NCI-H524 treated with DMSO at 0.1 percent for 48 hours (cell line): Measurements from ENCODE around the gene LRRC31.

Experiments
- DNase-seq: peaks from one replicate; lab custom pipeline; 2025; lab: John Stamatoyannopoulos, UW

Gene LRRC31

DNA sequence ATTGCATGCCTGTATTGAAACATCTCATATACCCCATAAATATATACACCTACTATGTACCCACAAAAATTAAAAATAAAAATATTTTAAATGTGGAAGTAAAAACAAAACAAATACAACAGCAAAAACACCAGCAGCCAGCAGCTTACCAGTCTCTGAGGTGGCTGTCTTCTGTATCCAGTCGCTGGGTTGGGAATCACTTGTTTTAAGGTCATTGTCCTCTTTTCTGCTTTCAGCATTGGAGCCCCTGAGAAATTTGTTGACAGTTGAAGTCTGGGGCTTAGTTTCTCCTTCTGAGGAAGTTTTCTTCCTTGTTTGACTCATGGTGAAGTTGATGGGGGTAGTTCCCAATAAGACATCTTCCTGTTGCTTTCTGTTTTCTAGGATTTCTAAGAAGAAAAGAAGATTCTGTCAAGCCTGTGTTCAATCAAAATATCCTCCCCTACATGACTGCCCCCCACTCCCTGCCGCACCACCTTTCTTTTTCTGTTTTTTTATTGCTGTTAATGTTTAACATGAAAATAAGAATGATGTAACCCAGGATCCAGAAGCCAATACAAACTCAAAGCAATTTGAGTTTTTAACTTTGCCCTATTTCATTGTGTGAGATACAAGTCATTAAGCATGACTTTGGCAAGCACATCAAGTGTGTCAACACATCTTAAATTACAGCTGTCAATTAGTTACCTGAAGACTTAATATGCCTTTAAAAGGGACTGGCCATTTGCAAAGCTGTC, at the start of gene LRRC31:
Gene LRRC31, minus strand, starts transcription at position 452 of the 737 bp plus-strand sequence. Its CDS starts 128 bp downstream, at position 324.
- DNase-seq, result no peak

DNA sequence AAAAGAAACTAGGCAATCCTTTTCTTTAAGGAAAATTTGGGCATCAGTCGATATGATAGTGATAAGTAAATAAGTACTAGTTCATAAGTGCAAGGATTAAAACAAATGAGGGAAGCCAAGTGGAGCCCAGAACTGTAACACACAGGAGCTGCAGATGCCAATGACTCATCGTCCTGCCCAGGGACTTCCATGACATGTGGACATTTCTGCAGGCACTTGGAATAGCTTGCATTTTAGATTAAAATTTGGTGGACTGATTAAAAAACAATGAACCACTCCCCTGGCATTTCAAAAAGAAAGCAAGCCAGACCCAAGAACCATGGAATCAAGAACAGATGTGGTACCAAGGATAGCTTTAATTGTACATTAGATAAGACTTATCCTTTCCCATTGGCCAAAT, 44.6 kb upstream of the LRRC31 start:
- DNase-seq, result no peak

DNA sequence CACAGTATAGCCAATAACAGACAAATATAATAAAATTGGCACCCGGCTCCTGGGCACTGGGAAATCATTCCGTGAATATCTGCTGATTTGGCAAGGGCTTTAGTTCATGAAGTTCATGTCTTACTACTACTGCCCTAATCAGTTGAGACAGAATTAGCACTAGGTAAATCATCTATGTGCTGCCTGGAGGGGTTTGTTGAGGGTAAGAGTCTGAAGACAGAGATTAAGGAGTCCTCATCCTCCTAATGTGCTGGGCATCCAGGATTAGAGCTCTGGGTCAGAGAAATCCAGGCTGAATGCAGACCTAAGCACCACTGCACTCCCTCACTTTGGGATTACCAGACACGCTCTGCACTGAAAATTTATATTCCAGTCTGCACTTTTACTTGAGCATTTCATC, 43.6 kb upstream of the LRRC31 start:
- DNase-seq, result no peak

DNA sequence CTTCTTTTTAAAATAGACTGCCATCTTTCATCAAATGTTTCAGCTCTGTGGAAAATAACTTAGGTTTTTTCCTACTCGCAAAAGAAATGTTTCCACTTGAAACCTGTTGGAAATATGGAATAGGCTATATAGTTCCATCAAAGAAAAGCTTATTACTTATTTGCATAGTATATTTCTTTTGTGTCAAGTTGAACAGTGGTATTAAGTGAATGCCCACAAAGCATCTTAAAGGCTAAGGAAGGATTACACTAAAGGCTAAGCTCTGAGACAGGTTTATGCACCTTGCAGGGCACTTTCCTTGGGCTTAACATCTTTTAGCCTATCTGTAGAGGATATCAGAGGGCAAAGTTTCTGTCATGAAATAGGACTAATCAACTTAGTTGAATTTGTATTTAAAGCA, 41.5 kb upstream of the LRRC31 start, which contains the start of gene SAMD7:
Gene SAMD7, plus strand, starts transcription at position 301 of the 400 bp plus-strand sequence. CDS start 7,927 bp downstream, outside the sequence.
- no peak for DNase-seq

DNA sequence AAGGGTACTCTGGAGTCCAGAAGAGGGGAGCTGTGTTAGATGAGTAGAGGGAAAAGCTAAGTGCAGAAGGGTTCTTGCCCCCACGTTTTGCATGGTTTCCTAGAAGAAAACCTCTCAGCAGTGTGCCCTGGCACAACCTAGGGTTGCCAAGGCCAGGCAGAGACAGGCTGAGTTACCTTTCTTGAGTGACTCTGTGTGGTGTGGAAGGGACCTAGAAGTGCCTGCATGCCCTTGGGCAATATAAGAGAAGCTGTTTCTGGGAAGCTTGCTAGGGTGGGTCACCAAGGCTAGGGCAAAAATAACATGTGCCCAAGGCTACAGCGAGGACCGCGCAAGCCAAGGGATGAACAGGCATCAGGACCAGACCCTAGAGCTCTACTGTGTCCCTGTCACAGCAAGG, 38.2 kb upstream of the LRRC31 start:
- no peak for DNase-seq

DNA sequence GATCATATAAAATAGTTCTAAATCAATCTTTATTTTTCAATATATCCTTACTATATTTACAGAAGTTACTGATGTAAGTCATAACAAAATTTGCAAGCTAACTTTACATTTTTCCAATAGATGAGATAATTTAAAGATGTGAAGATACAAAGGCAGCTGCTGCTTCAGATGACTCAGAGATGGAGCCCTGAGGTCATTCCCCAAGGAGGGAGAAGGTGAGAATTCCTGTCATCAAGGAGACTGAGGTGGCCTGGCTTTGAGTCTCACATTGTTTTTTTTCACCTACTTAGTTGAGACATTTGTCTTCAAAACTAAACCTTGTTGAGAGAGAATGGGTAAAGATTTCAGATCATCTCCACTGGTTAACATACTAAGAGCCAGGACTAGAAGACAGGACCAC, 37.7 kb upstream of the LRRC31 start:
- DNase-seq, result no peak

DNA sequence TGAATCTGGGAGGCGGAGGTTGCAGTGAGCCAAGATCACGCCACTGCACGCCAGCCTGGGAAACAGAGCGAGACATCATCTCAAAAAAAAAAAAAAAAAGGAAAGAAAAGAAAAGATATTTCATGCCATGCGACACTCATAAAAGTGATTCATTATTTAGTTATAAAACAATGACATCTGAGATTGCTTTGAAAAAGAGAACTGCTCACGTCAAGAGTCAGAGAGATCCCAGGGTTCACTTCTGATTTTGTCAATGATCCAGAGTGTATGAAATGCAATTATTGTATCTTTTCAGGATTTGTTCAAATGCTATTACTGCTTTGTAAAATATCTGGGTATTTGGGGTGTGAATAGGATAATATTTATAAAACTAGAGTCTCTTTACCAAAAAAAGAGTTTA, 35.7 kb upstream of the LRRC31 start:
- DNase-seq, result no peak

DNA sequence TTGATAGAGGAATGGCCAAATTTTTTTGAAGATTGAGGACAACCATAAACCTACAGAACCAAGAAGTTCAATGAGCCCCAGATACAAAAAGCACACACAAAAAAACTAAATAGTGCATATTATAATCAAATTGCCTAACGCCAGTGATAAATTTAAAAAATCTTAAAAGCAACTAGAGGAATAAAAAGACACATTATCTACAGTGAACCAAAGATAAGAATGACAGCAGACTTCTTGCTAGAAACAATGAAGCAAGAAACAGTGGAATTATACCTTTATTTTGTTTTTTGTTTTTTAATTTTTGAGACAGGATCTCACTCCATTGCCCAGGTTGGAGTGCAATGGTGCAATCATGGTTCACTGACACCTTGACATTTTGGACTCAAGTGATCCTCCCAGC, 31.7 kb upstream of the LRRC31 start:
- DNase-seq, result no peak

DNA sequence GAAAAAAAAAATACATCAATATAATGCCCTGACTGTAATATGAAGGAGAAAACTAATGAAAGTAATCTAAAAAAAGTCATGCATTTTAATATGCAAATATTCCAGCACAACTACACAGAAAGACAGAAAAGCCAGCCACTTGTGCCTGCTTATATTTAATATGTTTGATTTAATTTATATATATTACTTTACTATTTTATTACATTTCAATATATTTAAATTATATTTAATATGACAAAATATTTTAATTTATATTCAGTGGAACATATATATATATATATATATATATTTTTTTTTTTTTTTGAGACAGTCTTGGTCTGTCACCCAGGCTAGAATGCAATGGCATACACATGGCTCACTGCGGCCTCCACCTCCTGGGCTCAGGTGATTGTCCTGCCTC, 27.5 kb upstream of the LRRC31 start:
- no peak for DNase-seq

DNA sequence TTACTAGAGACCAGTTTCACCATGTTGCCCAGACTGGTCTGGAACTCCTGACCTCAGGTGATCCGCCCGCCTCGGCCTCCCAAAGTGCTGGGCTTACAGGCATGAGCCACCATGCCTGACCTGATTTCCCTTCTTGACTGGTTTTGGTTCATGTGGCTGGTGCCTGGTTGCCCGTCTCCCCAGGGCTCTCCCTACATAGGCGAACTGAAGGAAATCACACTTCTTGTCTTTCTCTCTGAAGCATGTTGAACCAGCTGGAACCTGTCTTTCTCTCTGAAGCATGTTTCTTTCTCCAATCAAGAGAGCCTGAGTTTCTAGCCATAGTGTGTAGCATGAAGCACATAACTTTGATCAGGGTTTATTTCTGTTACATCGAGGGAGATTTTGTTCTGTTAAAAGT, 25.3 kb upstream of the LRRC31 start:
- no peak for DNase-seq

DNA sequence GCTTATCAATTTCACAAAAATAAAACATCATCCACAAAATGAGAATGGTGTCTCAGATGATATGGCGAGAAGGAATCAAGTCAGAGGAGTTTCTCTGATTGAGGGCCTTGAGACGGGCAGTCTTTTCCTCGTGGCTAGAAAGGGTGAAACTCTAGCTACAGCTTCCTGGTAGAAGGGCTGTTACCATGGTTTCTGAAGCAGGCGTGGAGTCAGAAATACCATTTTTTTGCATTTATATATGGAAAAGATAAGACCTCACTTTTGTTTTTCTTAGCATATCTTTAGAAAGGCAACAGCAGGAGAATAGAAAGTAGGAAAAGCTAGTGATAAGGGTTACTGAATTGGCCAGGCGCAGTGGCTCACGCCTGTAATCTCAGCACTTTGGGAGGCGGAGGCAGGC, 24.4 kb upstream of the LRRC31 start:
- DNase-seq, result no peak

DNA sequence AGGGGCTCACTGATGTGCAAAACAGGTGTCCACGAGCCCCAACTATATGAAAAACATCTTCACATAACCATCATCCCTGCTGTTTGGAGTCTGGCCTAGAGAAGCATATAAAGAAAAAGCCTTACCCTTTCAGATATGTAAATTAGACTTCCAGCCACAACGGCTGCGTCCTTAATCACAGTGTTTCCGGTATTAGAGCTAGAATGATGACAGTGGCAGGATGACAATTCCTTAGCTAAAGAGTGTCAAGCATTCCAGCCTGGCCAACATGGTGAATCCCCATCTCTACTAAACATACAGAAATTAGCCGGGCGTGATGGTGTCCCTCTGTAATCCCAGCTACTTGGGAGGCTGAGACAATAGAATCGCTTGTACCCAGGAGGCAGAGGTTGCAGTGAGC, 22.2 kb upstream of the LRRC31 start:
- no peak for DNase-seq

DNA sequence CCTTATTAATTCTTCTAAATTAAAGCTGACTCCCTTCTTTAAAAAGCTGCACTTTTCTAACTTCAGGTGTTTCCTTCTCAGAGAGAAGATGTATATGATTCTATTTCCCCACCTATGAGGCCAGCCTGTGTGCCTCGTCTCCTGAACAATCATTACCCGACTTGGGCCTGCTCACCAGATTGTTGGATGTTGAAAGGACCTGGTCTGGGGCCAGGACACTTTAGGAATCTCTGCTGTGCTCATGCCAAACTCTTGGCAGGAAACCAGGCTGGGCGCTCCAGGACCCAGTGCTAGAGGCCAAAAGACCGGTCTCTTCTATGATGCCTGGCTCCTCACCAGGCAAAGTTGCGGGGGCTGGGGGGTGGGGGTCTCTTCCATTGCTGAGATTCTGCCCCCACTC, 16.9 kb upstream of the LRRC31 start:
- no peak for DNase-seq

DNA sequence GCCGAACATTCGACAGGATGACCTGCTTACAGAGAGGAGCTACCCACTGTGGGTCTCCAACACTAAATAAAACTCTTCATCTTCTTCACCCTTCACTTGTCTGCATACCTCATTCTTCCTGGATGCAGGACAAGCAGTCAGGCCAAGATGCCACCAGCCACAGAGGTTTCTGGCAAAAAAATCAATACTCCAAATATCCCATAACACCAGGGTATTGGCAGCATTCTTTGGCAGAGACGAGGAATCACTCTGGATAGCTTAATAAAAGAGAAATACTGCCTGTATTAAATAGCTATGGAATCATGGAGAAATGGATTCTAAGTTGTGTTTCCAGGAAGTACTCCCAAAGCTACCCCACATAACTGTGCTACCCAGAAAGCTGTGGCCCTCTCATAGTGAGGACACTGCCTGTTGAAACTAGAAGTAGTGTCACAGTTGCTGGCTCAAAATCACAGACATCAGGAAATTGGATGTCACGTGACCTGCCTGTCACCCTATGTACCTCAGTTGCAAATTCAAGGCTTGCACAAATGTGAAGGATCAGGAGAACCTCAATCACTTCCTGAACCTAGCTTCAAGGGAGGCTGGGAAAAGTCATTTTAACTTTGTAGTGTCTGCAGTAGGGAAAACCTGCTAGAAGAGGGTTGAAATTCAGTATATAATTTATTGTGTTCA, 11.0 kb upstream of the LRRC31 start:
- no peak for DNase-seq

DNA sequence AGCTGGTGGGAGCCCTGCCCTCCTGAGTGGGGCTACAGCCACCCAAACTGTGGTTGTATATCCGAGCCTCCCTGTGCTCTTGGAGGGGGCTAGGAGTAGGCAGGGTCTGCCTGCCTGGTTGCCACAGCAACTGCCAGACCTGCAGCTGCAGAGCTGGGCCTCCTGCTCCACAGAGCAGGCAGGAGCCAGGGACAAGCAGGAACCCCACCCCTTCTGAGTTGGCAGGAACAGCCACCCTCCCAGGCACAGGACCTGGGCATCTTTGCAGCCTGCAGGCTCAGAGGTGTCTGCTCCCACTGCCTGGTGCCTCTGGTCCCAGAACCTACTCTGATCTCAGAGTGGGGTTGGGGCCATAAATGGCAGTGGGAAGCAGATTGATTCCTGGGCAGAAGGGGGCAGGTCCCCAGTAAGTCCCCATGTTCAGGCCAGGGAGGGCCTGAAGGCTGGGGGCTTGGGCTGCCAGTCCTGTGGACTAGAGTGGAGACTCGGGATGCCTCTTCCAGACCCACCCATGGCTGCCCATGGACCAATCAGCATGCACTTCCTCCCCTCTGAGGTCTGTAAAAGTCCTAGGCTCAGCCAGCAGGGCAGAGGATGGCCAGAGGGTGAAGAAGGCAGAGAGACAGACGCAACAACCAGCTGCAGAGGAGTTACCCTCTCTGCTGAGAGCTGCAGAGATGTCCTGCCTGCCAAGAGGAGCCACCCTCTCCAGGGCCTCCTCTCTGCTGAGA, 10.3 kb upstream of the LRRC31 start:
- no peak for DNase-seq

DNA sequence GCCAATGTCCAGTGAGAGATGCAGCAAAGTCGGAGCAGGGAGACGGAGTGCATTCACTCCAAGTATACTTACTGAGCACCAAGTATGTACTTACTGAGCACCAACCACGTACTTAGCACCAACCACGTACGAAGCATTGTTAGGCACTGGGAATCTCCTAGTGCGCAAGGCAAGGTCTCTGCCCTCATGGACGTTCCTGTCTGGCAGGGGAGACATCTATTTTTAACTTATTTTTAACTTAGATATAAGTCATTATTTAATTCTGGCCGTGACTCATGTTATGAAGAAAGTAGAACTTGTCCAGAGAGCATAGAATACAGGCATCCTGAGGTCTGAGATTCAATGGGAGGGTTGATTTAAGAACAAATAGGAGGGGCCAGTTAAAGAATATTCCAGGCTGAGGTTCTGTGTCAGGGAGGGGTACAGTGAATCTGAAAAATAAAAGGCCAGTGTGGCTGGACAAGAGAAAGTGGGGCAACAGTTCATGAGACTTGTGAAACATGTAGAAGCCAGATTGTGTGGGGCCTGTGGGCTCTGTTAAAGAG, 9.3 kb upstream of the LRRC31 start:
- no peak for DNase-seq

DNA sequence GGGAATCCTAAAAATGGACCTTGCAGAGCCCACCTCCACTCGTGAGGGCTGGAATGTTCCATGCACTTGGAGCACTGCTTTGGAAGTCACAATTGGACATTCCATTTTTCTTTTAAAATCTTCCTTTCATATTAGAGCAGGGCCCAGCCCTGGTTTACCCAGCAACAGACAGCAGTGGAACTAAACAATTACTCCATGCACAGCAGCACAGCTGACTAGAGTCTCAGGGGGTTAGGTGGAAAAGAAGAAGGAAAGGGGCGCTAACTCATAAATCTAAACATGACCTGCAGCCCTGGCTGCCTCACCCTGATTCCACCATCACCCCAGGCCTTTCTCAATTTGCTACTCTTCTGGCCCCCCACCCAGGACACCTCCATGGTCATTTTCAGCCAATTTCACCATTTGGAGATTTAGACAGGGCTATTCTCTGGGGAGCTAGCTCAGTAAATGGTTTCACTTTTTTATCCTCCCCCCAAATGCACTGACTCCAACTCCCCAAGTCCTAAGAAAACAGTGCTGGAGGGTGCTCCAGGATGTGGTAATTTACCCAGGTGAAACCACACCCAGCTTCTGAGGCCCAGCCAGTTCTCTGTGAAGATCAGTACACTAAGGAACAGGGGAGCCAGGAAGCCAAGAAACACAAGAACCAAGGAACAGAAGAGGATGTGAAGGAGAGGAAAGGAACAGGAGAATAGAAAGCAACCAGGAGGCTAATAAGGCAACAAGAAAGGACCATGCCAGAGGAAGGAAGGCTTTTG, 1.6 kb upstream of the LRRC31 start:
- DNase-seq, result no peak

DNA sequence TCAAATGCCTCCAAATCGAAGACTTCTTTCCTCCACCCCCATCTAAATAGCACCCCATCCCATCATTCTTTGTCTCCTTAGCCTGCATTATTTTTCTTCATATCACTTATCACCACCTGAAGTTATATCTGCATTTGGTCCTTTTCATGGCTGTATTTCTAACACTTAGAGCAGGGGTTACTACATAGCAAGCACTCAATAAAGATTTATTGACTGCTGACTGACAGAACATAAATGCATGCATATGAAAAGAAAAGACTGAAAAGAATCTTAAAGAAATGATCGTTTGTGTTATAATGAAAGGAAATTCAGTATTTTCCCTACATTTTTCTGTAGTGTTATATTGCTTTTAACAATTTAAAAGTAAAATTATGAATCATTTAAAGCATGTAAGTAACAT, 1.4 kb downstream of the LRRC31 start:
- no peak for DNase-seq

DNA sequence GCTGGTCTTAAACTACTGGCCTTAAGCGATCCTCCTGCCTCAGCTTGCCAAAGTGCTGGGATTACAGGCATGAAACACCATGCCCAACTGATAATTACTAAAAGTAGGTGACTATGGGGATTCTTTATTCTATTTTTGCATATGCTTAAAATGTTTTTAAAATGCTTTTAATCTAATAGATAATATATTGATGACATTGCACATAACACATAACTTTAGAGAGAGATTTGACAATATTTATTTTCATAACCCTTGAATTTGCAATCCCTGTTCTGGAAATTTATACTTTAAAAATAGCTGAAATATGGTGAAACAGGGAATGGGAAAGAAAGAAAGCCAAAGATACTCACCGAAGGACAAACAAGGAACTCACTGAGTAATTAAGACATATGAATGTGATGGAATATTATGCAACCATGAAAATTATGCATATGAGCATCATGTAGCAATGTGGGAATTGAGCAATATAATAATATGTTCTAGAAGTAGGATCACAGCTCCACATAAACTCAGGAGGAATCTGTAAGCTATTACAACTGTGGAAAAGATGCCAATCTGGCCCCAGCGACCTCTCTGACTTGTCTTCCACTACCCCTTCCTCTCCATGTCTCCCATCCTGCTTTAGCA, 2.0 kb downstream of the LRRC31 start:
- no peak for DNase-seq

DNA sequence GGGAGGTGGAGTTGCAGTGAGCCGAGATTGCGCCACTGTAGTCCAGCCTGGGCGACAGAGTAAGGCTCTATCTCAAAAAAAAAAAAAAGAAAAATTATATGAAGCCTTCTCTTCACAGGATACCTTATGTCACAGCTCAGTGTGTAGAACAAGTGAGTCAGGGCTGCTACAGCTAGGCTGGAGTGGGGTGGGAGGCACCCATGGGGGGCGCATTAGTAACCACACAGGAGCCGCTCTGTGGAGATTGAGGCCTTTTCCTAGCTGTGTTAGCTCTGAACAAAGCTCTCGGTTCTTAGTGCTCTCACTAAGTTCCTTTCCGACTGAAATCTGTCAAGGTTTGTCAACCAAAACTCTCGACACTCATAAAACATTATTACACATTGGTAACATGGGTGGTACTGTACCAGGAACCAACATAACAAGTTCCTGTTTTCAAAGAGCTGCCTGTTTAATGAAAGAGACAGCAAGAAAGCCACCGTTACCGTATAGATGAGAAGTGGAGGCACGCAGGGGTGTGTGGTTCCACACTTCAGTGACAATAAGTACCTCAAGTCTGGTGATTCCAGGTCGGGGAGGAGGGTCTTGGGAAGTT, 4.5 kb downstream of the LRRC31 start:
- DNase-seq, result no peak

DNA sequence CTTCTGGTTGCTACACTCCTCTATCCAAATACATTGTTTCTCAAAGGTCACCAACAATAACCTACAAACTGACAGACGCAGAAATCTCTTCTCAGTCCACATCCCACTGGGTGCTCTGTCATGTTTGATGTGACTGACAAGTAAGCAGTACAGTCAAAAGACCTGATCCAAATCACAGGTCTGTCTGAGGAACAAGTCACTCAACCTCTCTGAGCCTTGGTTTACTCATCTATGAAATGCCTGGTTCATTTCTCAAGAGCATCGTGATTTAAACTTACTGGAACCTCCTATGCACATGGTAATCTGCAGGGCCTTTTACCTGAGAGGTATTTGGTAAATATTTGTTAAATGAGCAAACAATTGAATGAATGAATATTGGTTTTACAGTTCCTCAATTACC, 5.5 kb downstream of the LRRC31 start:
- DNase-seq, result no peak
